SK-N-SH (cell line): Measurements from ENCODE around the gene VENTX.

Experiments used
- CHD2 ChIP-seq: fragments of 150-350 bp; IDR thresholded peaks from 2 replicates; pipeline ENCODE4 v1.6.1; 2018; ENCODE audit warnings: low read length; ENCODE audit not compliant: partially characterized antibody
- CTCF ChIP-seq: fragments of 200-600 bp; sonication (generic); IDR thresholded peaks from 2 replicates; pipeline ENCODE4 v1.6.1; 2017; ENCODE audit warnings: antibody characterized with exemption, mild to moderate bottlenecking, moderate library complexity
- EP300 ChIP-seq, 2 experiments: IDR thresholded peaks; 2 replicates each; pipeline versions ENCODE4 v1.4.0 to v1.6.1; 2012; ENCODE audit warnings: borderline replicate concordance in 1 of 2, low read depth in 1 of 2, low read length in 1 of 2
- RAD21 ChIP-seq: IDR thresholded peaks from 2 replicates; pipeline ENCODE4 v1.6.1; 2012; ENCODE audit warnings: mild to moderate bottlenecking, low read length
- TCF12 ChIP-seq: IDR thresholded peaks from 2 replicates; pipeline ENCODE4 v1.4.0; 2012

DNA sequence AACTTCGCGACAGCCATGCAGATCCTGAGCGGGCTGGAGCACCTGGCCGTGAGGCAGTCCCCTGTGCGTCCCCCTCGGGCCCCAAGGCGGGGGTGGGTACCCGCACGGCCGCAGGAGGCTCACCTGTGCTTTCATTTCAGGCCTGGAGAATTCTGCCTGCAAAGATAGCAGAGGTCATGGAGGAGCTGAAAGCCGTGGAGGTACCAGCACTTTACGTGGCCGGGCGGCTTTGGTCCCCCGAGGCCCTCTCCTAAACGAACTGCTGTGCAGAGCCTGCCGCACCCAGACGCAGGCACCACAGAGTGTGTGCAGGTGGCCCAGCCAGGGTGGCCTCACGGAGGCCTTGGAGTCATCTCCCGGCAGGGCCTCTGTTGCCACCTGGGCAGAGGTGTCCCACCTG is 18.8 kb upstream of the VENTX start:
- TF ChIP-seq EP300 (IDR thresholded peaks at IDR 0.05; ENCODE audit: borderline replicate concordance in 1 of 2, low read depth in 1 of 2, low read length in 1 of 2) (no peak), CTCF (no peak), TCF12 (no peak), CHD2 (no peak), RAD21 (no peak)
